ENCODE data around the gene MOSMO. TPM values are rescaled to one million over a fixed set of nuclear protein-coding genes. Genes with fewer than 3 reads are reported as not detected.
"Not testable (repeated sequence)": the region's sequence is repeated elsewhere in the genome, so short reads cannot be mapped to it uniquely, and the experiment has no call there.

MOSMO gene
- total and polyA plus RNA-seq, 12 donors, result 11.7 to 49.0 (median 20.5) TPM

- no peaks in the 10 kb centered on the region for H3K27me3 ChIP-seq
- TF ChIP-seq, protein P1, sequence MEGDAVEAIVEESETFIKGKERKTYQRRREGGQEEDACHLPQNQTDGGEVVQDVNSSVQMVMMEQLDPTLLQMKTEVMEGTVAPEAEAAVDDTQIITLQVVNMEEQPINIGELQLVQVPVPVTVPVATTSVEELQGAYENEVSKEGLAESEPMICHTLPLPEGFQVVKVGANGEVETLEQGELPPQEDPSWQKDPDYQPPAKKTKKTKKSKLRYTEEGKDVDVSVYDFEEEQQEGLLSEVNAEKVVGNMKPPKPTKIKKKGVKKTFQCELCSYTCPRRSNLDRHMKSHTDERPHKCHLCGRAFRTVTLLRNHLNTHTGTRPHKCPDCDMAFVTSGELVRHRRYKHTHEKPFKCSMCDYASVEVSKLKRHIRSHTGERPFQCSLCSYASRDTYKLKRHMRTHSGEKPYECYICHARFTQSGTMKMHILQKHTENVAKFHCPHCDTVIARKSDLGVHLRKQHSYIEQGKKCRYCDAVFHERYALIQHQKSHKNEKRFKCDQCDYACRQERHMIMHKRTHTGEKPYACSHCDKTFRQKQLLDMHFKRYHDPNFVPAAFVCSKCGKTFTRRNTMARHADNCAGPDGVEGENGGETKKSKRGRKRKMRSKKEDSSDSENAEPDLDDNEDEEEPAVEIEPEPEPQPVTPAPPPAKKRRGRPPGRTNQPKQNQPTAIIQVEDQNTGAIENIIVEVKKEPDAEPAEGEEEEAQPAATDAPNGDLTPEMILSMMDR (IDR thresholded peaks at IDR 0.05), result no peak
- no peak for TF ChIP-seq POLR2A (IDR thresholded peaks at IDR 0.05)
- DNase-seq, result peak in 3 of 7 donors; percentile 24 to 41 (median 32)
- intact Hi-C loops (cut with DNase I), result no loop called here
- H3K36me3 ChIP-seq (replicated peaks in 1 of 2), result no peaks in the 10 kb centered on the region
- H3K27ac ChIP-seq, result peak overlapping the region in 1 of 5 donors; percentile 72
- 25 to 64% (median 51%) methylated on average over 1 of the region's 1 CpG for WGBS, 4 donors
- no peak overlapping the region for H3K4me3 ChIP-seq
- peaks cover 35 to 48% of the 10 kb centered on the region in 2 donors for H3K4me1 ChIP-seq (replicated peaks in 1 of 2)
- no peaks in the 10 kb centered on the region for H3K9me3 ChIP-seq (replicated peaks in 1 of 3)
Measured at GRCh38 chr16:22023505-22023904, 15.6 kb downstream of the MOSMO start.

GRCh38 chr16:22024785-22025184 is 16.9 kb downstream of the MOSMO start:
- H3K9me3 ChIP-seq (replicated peaks in 1 of 3); intact Hi-C loops (cut with DNase I); H3K36me3 ChIP-seq (replicated peaks in 1 of 2); H3K27me3 ChIP-seq; DNase-seq; H3K4me3 ChIP-seq: not testable (repeated sequence)
- 68 to 81% (median 79%) methylated on average over 4 of the region's 4 CpGs for WGBS, 4 donors
- H3K27ac ChIP-seq, result peak overlapping the region in 1 of 5 donors; percentile 72
- peaks cover 34 to 53% of the 10 kb centered on the region in 2 donors for H3K4me1 ChIP-seq (replicated peaks in 1 of 2)

GRCh38 chr16:22027633-22028032 is 19.7 kb downstream of the MOSMO start:
- peak overlapping the region in 3 of 5 donors; percentile 21 to 72 (median 39) for H3K27ac ChIP-seq
- intact Hi-C loops (cut with DNase I), result no loop called here
- H3K4me1 ChIP-seq (replicated peaks in 1 of 2), result peaks cover 35 to 67% of the 10 kb centered on the region in 2 donors
- no peaks in the 10 kb centered on the region for H3K9me3 ChIP-seq (replicated peaks in 1 of 3)
- no peak for TF ChIP-seq POLR2A (IDR thresholded peaks at IDR 0.05)
- TF ChIP-seq, protein P1 (IDR thresholded peaks at IDR 0.05), result no peak
- DNase-seq, result no peak
- no peaks in the 10 kb centered on the region for H3K27me3 ChIP-seq
- peak overlapping the region in 1 of 4 donors; percentile 12 for H3K4me3 ChIP-seq
- H3K36me3 ChIP-seq (replicated peaks in 1 of 2), result no peaks in the 10 kb centered on the region
- WGBS, 4 donors, result 11 to 26% (median 22%) methylated on average over 2 of the region's 2 CpGs

DNA sequence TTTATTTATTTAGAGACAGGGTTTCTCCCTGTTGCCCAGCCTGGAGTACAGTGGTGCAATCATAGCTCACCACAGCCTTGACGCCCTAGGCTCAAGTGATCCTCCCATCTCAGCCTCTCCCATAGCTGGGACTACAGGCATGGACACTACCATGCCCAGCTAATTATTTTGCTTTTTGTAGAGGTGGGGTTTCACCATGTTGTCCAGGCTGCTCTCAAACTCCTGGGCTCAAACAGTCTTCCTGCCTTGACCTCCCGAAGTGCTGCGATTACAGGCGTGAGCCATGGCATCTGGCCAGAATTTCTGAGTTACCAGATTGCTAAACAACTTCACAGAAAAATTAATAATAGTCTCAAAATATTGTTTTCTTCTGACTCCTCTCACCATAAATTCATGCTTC is 21.7 kb downstream of the MOSMO start:
- WGBS, 4 donors, result 44 to 56% (median 51%) methylated on average over 4 of the region's 4 CpGs
- intact Hi-C loops (cut with DNase I), result no loop called here
- no peak overlapping the region for H3K4me3 ChIP-seq

More for the DNA sequence above, 21.7 kb downstream of the MOSMO start:
- Histone ChIP-seq H3K27ac (no peak overlapping the region), H3K9me3 (replicated peaks in 1 of 3) (no peaks in the 10 kb centered on the region), H3K4me1 (replicated peaks in 1 of 2) (peaks cover 28 to 52% of the 10 kb centered on the region in 2 donors), H3K27me3 (no peaks in the 10 kb centered on the region), H3K36me3 (replicated peaks in 1 of 2) (no peaks in the 10 kb centered on the region)
- peak in 2 of 7 donors; percentile 17 to 28 for DNase-seq
- TF ChIP-seq, protein P1 (IDR thresholded peaks at IDR 0.05), result no peak
- TF ChIP-seq POLR2A (IDR thresholded peaks at IDR 0.05), result no peak

All from adrenal gland (tissue), 12 donors.